ENCODE measurements around the gene NEDD4L. TPM values are rescaled to one million over a fixed set of nuclear protein-coding genes. Genes with fewer than 3 reads are reported as not detected.

NEDD4L gene
- total RNA-seq, 4 donors from 2014 or later, result 22.7 to 39.9 (median 34.7) TPM

DNA sequence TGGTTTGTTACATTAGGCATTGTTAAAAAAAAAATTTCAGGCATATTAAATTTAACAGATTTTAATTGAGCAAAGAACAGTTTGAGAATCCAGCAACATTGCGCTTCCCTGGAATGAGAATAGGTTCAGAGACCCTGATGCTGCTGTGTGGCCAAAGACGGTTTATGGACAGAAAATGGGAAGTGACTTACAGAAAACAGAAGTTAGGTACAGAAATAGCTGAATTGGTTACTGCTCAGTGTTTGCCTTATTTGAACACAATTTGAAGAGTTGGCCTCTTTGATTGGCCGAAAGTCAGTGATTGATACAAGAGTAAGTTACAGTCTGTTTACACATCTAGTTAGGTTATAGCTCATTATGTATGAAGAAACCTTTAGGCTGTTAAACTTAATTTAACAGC, 6.0 kb upstream of the NEDD4L start:
- intact Hi-C loops (cut with DNase I), result no loop called here
- TF ChIP-seq EP300 (IDR thresholded peaks at IDR 0.05) (no peak), POLR2A (IDR thresholded peaks at IDR 0.05; ENCODE audit: low read depth) (no peak), POLR2AphosphoS5 (IDR thresholded peaks at IDR 0.05) (no peak)
- TF ChIP-seq, protein P1, sequence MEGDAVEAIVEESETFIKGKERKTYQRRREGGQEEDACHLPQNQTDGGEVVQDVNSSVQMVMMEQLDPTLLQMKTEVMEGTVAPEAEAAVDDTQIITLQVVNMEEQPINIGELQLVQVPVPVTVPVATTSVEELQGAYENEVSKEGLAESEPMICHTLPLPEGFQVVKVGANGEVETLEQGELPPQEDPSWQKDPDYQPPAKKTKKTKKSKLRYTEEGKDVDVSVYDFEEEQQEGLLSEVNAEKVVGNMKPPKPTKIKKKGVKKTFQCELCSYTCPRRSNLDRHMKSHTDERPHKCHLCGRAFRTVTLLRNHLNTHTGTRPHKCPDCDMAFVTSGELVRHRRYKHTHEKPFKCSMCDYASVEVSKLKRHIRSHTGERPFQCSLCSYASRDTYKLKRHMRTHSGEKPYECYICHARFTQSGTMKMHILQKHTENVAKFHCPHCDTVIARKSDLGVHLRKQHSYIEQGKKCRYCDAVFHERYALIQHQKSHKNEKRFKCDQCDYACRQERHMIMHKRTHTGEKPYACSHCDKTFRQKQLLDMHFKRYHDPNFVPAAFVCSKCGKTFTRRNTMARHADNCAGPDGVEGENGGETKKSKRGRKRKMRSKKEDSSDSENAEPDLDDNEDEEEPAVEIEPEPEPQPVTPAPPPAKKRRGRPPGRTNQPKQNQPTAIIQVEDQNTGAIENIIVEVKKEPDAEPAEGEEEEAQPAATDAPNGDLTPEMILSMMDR (IDR thresholded peaks at IDR 0.05), result no peak
- no peak overlapping the region for H3K27ac ChIP-seq (replicated peaks in 1 of 4)
- H3K9me3 ChIP-seq, result no peaks in the 10 kb centered on the region
- H3K27me3 ChIP-seq, result no peaks in the 10 kb centered on the region
- H3K36me3 ChIP-seq, result no peaks in the 10 kb centered on the region
- 83% methylated on average over 3 of the region's 3 CpGs for WGBS
- peaks cover 1 to 5% (median 4%) of the 10 kb centered on the region in 4 donors for H3K4me1 ChIP-seq
- no peak overlapping the region for H3K4me3 ChIP-seq
- no peak for DNase-seq (ENCODE audit: extremely low spot score)

DNA sequence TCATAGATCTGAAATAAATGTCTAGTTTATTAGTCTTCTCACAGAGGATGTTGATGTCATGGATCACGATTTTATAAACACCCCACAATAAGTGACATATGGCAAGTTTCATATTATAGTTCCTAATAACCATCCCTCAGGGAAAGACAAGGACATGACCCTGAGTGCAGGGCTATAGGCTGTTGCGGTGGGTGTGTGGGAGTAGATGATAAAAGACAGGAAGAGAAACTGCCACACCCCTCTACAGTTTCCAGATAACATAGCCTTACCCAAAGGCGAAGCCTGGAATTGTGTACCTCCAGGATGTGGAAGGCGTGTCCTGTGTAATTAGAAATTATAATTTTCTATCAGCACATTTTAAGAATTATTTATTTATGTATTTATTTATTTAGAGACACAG, 2.4 kb upstream of the NEDD4L start:
- 58% methylated on average over 4 of the region's 4 CpGs for WGBS
- Histone ChIP-seq H3K36me3 (no peaks in the 10 kb centered on the region), H3K4me3 (no peak overlapping the region), H3K9me3 (peaks cover 0 to 4% (median 0%) of the 10 kb centered on the region in 4 donors), H3K4me1 (peaks cover 4 to 27% (median 25%) of the 10 kb centered on the region in 4 donors), H3K27ac (replicated peaks in 1 of 4) (no peak overlapping the region), H3K27me3 (no peaks in the 10 kb centered on the region)
- intact Hi-C loops (cut with DNase I), result loop anchor here (5.0 to 10.0 kb wide), 3 partner anchors 159 to 451 kb away; partner anchors contain the start of gene NARS1
- TF ChIP-seq, protein P1 (IDR thresholded peaks at IDR 0.05), result no peak
- TF ChIP-seq EP300 (IDR thresholded peaks at IDR 0.05) (no peak), POLR2A (IDR thresholded peaks at IDR 0.05; ENCODE audit: low read depth) (no peak), POLR2AphosphoS5 (IDR thresholded peaks at IDR 0.05) (no peak)
- no peak for DNase-seq (ENCODE audit: extremely low spot score)

DNA sequence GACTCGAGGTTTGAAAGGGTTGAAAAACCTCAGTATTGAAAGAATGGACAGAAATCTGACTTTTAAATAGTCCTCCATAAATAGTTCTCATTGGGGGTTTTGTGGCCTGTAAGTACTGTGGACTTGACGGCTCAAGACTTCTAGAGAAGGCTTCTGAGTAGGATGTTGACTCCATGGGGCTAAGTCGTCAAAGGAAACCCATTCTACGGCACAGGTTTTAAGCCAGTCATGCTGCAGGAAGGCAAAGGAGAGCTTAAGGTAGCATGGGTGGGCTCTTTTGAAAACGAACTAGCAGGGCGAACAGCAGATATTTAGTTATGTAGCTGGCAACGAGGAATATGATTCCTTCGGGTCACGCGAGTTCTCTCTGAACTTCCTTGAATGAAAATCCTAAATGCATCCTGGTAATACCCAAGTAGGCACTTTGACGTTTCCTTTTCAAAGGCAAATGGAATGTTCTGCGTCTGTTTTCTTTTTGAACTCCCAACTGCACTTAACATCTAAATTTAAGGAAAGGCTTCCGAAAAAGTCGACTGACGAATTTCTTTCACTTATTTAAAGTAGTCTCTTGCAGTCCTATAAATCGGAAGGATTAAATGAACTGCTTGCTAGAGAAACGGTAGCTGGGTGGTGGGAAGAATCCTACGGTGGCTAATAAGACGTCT, 1.1 kb upstream of the NEDD4L start:
- TF ChIP-seq POLR2AphosphoS5 (IDR thresholded peaks at IDR 0.05) (no peak), EP300 (IDR thresholded peaks at IDR 0.05) (no peak), POLR2A (IDR thresholded peaks at IDR 0.05; ENCODE audit: low read depth) (no peak)
- TF ChIP-seq, protein P1 (IDR thresholded peaks at IDR 0.05), result no peak
- peaks cover 4 to 40% (median 37%) of the 10 kb centered on the region in 4 donors for H3K4me1 ChIP-seq
- DNase-seq (ENCODE audit: extremely low spot score), result no peak
- 14% methylated on average over 19 of the region's 19 CpGs for WGBS
- intact Hi-C loops (cut with DNase I), result loop anchor here (1.0 to 10.0 kb wide), 4 partner anchors 79 to 449 kb away; partner anchors contain the start of gene NARS1
- H3K4me3 ChIP-seq, result peak overlapping the region; percentile 87 to 97 (median 92)
- peak overlapping the region in 3 of 4 donors; percentile 86 to 90 (median 88) for H3K27ac ChIP-seq (replicated peaks in 1 of 4)
- peaks cover 0 to 4% (median 0%) of the 10 kb centered on the region in 4 donors for H3K9me3 ChIP-seq
- H3K36me3 ChIP-seq, result no peaks in the 10 kb centered on the region
- H3K27me3 ChIP-seq, result no peaks in the 10 kb centered on the region

DNA sequence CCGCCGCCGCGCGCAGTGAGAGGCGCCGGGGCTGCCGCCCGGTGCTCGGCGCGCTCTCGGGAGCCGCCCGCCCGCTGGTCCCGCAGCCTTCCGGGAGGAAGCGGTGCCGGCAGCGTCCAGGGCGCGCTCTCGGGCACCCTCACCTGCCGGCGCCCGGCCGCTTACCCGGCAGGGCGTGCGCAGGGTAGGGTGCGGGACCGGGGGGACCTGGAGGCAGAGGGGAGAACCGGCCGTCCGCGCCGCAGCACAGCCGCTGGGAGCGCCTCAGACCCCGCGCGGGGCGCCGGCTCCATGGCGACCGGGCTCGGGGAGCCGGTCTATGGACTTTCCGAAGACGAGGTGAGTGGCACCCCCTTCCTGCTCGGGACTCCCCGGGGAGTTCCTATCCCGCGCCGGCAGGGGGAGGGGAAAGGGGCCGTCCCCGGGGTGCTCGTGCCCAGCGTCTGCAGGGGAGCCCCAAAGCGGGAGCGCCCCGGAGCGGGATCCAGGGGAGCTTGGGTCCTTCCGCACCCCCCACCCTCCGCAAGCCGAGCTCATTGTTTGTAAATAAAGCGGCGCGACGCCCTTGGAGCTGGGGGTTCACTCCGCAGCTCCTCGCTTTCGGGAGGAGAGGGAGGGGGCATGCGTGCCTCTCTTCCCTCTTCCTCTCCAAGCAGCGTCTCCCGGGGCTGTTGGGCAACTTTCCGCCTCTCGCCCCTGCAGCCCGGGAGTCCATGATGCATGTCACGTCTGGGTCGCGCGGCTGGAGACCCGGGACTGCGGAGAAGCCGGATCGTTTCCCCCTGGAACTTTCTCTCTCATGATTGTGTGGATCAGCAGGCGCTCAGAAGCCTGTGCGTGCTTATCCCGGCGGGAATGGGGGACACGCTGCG, 580 bp downstream of the NEDD4L start:
- Histone ChIP-seq H3K4me3 (peak overlapping the region; percentile 87 to 97 (median 92)), H3K9me3 (peaks cover 0 to 4% (median 0%) of the 10 kb centered on the region in 4 donors), H3K27me3 (no peaks in the 10 kb centered on the region), H3K4me1 (peaks cover 4 to 43% (median 40%) of the 10 kb centered on the region in 4 donors), H3K36me3 (no peaks in the 10 kb centered on the region), H3K27ac (replicated peaks in 1 of 4) (peak overlapping the region; percentile 82 to 90 (median 87))
- TF ChIP-seq, protein P1 (IDR thresholded peaks at IDR 0.05), result peak in 2 of 3 experiments; percentile 9 to 12
- no peak for TF ChIP-seq EP300 (IDR thresholded peaks at IDR 0.05)
- intact Hi-C loops (cut with DNase I), result loop anchor here (5.0 to 10.0 kb wide), 5 partner anchors 133 to 448 kb away; partner anchors contain the start of gene NARS1
- DNase-seq (ENCODE audit: extremely low spot score), result no peak
- 0% methylated on average over 17 of the region's 94 CpGs for WGBS

Data from esophagus muscularis mucosa (tissue), 4 donors.